ENCODE data around the gene G2E3.
"Not testable (repeated sequence)": the region's sequence is repeated elsewhere in the genome, so short reads cannot be mapped to it uniquely, and the experiment has no call there.

G2E3 gene

GRCh38 chr14:30564235-30564867, 5.4 kb downstream of the G2E3 start:
- no peak for DNase-seq

GRCh38 chr14:30564868-30565248, 5.9 kb downstream of the G2E3 start:
- no peak for DNase-seq

GRCh38 chr14:30569216-30569902, 10.4 kb downstream of the G2E3 start:
- DNase-seq: no peak

DNA sequence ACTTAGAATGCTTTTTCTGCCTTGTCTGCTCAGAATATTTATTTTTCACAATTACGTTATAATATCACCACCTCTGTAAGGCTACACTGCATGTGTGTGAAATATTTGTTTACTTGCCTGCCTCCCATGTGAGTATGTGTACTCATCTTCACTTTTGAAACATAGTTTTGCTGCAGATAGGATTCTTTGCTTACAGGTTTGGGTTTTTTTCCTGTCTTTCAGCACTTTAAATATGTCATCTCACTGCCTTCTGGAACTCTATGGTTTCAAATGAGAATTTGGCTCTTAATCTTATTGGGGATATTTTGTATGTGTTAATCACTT, 10.9 kb downstream of the G2E3 start:
- no peak for DNase-seq

DNA sequence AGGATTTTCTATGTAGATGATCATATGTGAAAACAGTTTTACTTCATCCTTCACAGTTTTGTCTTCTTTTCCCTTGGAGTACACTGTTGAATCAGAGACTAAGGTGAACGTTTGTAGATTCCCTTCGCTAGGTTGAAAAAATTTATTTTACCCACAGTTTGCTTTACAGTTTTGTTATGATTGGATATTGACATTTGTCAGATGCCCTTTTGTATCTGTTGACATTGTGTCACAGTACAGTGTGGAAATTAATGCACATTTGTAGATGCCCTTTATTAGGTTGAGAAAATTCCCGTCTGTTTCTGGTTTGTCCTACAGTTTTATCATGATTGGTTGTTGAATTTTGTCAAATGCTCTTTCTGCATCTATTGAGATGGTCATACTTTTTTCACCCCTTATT, 13.3 kb downstream of the G2E3 start:
- DNase-seq: no peak

DNA sequence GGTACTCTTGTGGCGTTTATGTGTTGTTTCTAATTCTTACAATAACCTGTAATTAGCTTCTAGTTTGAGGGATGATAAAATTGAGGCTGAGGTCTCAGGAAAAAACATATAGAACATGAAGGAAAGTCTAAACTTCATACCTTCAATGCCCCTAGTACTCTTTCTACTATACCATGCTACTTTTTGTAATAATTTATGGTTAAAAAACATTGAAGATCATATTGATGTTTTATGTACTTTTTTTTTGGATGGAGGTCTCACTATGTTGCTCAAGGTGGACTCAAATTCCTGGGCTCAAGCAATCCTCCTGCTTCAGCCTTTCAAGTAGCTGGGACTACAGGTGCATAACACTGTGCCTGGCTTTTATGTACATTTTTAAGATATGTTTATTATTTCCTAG, 13.8 kb downstream of the G2E3 start:
- no peak for DNase-seq

GRCh38 chr14:30573226-30573814, 14.4 kb downstream of the G2E3 start:
- DNase-seq: no peak

GRCh38 chr14:30573966-30574365, 15.0 kb downstream of the G2E3 start:
- no peak for DNase-seq

DNA sequence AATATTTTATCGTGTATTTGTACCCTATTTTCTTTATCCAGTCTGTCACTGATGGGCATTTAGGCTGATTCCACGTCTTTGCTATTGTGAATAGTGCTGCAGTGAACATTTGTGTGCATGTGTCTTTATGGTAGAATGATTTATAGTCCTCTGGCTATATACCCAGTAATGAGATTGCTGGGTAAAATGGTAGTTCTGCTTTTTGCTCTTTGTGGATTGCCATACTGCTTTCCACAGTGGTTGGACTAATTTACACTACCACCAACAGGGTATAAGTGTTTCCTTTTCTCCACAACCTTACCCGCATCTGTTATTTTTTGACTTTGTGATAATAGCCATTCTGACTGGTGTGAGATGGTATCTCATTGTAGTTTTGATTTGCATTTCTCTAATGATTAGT, 15.8 kb downstream of the G2E3 start:
- DNase-seq: not testable (repeated sequence)

GRCh38 chr14:30576333-30576732, 17.4 kb downstream of the G2E3 start:
- not testable (repeated sequence) for DNase-seq

DNA sequence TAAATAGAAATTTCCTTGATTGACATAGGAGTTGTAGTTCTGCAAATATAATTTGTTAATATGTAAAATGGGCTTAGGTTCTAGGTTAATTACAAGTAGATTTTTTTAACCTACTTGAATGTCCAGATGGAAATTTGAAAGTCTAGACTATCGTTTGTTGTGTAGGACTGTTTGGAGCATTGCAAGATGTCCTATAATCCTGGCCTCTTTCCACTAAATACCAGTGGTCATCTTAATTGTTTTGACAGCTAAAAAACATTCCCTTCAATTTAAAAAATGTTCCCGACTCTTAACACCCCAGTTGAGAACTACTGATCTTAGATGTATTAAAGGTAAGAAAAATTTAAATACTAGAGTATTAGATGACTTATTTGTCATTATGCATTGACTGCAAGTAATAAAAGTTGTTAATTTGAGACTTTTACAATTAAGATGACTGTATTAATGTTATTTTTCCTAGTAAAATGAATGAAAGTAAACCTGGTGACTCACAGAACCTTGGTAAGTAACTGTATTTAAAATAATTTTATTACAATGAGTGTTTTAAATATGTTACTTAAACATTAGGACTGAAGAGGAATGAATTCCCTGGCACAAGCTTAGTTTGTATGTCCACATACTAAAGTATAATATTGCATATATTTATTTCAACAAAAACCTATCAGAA, 21.8 kb downstream of the G2E3 start:
- no peak for DNase-seq

DNA sequence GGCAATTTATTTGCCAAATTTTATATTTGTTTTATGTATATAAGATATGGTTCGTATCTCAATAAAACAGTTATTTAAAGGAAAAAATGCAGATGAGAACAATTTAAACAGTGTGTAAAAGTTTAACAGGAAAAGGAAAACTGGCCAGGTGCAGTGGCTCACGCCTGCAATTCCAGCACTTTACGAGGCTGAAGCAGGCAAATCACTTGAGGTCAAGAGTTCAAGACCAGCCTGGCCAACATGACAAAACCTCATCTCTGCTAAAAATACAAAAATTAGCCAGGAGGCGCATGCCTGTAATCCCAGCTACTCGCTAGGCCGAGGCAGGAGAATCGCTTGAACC, 22.3 kb downstream of the G2E3 start:
- DNase-seq: no peak

- DNase-seq: no peak
Observed at GRCh38 chr14:30582376-30582775, 23.4 kb downstream of the G2E3 start.

DNA sequence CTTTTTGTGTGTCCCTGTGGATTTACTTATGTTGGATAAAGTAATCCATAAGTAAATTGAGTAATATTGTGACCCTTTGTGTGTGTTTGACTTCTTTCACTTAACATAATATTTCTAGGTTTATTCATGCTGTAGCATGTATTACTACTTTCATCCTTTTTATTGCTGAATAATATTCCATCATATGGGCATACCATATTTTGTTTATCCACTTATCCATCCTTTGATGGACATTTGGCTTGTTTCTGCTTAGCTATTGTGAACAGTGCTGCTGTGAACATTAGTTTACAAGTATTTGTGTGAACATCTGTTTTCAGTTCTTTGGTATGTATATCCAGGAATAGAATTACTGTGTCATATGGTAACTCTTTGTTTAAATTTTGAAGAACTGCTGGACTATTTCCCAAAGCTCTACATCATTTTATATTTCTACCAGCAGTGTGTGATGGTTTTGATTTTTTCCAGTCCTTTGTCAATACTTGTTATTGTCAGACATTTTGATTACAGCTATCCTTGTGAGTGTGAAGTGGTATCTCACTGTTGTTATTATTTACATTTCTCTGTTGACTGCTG, 25.2 kb downstream of the G2E3 start:
- DNase-seq: no peak

- no peak for DNase-seq
Observed at GRCh38 chr14:30585204-30585603, 26.2 kb downstream of the G2E3 start.

DNA sequence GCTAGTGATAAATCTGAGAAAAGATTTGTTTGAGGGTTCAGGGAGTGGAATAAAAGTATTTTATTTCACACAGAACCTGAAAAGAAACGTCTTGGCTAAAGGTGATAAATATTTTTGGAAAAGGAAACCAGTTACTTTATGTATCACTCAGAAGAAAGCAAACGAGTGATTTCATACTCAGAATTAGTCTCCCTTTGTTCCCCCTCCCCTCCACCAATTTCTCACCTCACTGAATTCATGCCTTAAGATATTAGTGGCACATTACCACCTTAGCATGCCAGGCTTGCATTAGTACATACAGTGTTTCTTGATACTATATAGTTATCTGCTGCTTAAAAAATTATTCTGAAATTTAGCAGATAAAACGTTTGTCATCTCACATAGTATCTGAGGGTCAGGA, 28.2 kb downstream of the G2E3 start:
- no peak for DNase-seq

- DNase-seq: no peak
Observed at GRCh38 chr14:30588873-30589272, 29.9 kb downstream of the G2E3 start.

DNA sequence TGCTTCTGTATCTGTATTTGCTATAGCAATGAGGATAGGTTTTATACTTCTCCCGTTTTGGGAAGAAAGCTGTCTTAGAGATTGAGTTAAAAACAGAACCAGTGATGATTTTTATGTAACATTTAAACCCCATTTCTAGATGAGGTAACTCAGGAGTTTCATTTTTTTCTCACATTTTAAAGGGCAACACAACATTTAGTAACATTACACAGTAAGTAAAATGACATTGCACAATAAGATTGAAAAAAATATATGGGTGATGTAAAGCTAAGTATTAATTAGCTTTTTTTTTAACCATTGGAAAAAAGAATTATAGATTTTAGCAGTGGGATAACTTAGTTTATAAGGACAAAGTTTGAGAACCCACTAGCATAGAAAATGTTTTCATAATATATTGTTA, 38.0 kb downstream of the G2E3 start:
- DNase-seq: no peak

GRCh38 chr14:30597504-30597903, 38.5 kb downstream of the G2E3 start:
- DNase-seq: no peak

DNA sequence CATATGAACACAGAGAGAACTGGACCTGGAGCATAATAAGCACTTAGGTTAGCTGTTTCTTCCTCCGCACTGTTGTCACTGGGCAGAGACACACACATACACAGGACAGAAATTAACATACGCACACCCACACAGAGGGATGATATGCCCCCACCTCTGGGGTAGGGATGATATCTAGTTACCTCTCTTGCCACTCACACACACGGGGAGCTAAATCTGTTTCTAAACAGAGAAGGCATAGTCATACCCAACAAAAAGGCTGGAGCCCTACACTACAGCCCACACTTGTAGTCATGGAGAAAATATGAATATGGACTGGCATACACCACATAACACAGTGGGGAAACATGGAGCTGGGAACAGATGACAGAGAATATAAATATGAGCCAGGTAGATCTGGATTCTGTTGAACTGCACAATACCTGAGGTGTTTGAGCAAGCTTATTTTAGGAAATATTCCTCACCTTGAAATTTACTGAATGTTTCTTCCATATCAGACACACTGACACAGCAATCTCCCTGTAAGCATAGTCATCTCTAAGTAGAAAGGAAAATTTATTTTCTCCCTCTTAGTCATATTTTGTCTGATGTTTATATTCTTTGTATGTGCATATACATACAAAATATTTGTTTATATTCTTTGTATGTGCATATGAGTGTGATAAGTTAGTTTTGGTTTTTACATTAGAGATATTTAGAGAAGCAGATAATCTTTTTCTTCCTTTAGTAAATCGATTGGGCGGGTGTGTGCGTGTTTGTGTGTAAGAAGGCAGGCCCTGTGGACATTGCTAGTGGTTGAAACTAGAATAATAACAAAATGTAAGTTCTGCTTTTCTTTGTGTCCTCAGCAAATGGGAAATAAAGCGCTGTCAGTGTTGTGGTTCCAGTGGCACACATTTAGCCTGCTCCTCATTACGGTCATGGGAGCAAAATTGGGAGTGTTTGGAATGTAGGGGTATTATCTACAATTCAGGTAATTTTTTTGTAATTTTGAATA, 42.3 kb downstream of the G2E3 start:
- no peak for DNase-seq

- no peak for DNase-seq
Observed at GRCh38 chr14:30603402-30603801, 44.4 kb downstream of the G2E3 start.

- not testable (repeated sequence) for DNase-seq
Observed at GRCh38 chr14:30604696-30605095, 45.7 kb downstream of the G2E3 start.
